Measurements from ENCODE around the gene TMEM178B. TPM values are rescaled to one million over a fixed set of nuclear protein-coding genes. Genes with fewer than 3 reads are reported as not detected.

Gene TMEM178B
- polyA plus RNA-seq, 1 donor (not counting 4 experiments of a cell fraction or from before 2014, with no cell fraction given), result not detected

DNA sequence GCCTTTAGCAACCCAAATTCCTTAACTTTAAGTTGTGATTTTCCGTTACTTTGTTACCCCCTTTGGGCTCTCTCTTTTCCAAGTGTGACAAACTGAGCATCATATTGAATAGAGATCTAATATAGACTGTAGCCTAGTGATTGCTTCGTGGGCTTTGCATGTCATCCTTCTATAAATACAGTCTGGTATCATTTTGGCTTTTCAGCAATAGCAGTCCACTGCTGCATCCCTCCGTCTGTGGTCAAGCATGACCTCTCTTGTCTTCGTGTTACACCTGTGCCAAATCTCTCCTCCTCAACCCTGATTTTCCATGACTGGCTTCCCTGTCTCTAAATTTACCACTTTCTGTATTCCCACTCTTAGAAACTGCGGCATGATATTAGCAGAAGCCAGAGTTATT is 423.5 kb downstream of the TMEM178B start:
- no peaks in the 10 kb centered on the region for H3K9me1 ChIP-seq (ENCODE audit: control insufficient read depth, extremely low read depth, insufficient read depth, low read length)
- no peaks in the 10 kb centered on the region for H3K36me3 ChIP-seq (ENCODE audit: control insufficient read depth in 2 of 2, extremely low read depth in 1 of 2, insufficient read depth in 2 of 2, low read length in 2 of 2)
- no peak for TF ChIP-seq EZH2 (IDR thresholded peaks at IDR 0.05; ENCODE audit: low read length)
- TF ChIP-seq, protein P1, sequence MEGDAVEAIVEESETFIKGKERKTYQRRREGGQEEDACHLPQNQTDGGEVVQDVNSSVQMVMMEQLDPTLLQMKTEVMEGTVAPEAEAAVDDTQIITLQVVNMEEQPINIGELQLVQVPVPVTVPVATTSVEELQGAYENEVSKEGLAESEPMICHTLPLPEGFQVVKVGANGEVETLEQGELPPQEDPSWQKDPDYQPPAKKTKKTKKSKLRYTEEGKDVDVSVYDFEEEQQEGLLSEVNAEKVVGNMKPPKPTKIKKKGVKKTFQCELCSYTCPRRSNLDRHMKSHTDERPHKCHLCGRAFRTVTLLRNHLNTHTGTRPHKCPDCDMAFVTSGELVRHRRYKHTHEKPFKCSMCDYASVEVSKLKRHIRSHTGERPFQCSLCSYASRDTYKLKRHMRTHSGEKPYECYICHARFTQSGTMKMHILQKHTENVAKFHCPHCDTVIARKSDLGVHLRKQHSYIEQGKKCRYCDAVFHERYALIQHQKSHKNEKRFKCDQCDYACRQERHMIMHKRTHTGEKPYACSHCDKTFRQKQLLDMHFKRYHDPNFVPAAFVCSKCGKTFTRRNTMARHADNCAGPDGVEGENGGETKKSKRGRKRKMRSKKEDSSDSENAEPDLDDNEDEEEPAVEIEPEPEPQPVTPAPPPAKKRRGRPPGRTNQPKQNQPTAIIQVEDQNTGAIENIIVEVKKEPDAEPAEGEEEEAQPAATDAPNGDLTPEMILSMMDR (optimal IDR thresholded peaks at IDR 0.05 in 1 of 3, IDR thresholded peaks at IDR 0.05 in 1 of 3, conservative IDR thresholded peaks at IDR 0.05 in 1 of 3; ENCODE audit: extremely low read depth in 1 of 3, insufficient read depth in 2 of 3, low read length in 3 of 3), result no peak
- no peaks in the 10 kb centered on the region for H3K4me1 ChIP-seq (ENCODE audit: control insufficient read depth, extremely low read depth, insufficient read depth, low read length)
- H3K9me3 ChIP-seq (ENCODE audit: control insufficient read depth, low read depth, low read length), result no peaks in the 10 kb centered on the region
- no peaks in the 10 kb centered on the region for H3K27me3 ChIP-seq (ENCODE audit: control insufficient read depth, extremely low read depth, insufficient read depth, low read length)
- H3K9ac ChIP-seq (ENCODE audit: control insufficient read depth, extremely low read depth, insufficient read depth, low read length), result no peak overlapping the region
- no peak overlapping the region for H3K4me2 ChIP-seq (ENCODE audit: control insufficient read depth, extremely low read depth, insufficient read depth, low read depth, low read length)
- dilution Hi-C loops (cut with MboI; ENCODE audit: extremely low pct_ligation_motif_present, low sequenced_read_pairs), result no loop called here
- H2AFZ ChIP-seq (ENCODE audit: control insufficient read depth, low read length), result no peak overlapping the region
- H4K20me1 ChIP-seq (ENCODE audit: control insufficient read depth, extremely low read depth, insufficient read depth, low read length), result no peaks in the 10 kb centered on the region
- DNase-seq (ENCODE audit: low read depth, low spot score), result no peak
- no peak overlapping the region for H3K4me3 ChIP-seq (ENCODE audit: control insufficient read depth in 2 of 3, extremely low read depth in 1 of 3, insufficient read depth in 2 of 3, low read depth in 1 of 3, low read length in 3 of 3)
- H3K27ac ChIP-seq (ENCODE audit: control insufficient read depth, insufficient read depth, low read length), result no peak overlapping the region
- FAIRE-seq, result no peak
- no peaks in the 10 kb centered on the region for H3K79me2 ChIP-seq (ENCODE audit: control insufficient read depth, insufficient read depth, low read length)

DNA sequence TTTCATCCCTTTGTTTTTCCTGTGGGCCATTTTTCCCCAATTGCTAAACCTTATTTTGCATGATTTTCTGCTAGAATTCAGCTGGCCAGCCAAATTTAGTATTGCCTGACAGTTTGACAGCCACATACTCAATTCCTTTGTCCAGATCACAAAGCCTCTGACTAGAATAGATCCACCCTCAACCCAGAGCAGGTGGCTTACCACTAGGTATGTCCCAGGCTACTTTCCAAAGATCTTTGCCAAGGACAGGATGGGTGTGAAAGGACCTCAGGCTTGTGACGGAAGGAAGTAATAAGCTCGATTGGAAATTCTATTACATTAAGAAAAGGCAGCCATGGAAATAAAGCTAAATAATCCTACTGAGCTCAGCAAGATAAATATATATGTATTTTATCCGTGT is 426.7 kb downstream of the TMEM178B start:
- Histone ChIP-seq H3K36me3 (ENCODE audit: control insufficient read depth in 2 of 2, extremely low read depth in 1 of 2, insufficient read depth in 2 of 2, low read length in 2 of 2) (no peaks in the 10 kb centered on the region), H3K9ac (ENCODE audit: control insufficient read depth, extremely low read depth, insufficient read depth, low read length) (no peak overlapping the region), H3K9me1 (ENCODE audit: control insufficient read depth, extremely low read depth, insufficient read depth, low read length) (no peaks in the 10 kb centered on the region), H3K27me3 (ENCODE audit: control insufficient read depth, extremely low read depth, insufficient read depth, low read length) (no peaks in the 10 kb centered on the region), H3K4me1 (ENCODE audit: control insufficient read depth, extremely low read depth, insufficient read depth, low read length) (no peaks in the 10 kb centered on the region), H3K4me3 (ENCODE audit: control insufficient read depth in 2 of 3, extremely low read depth in 1 of 3, insufficient read depth in 2 of 3, low read depth in 1 of 3, low read length in 3 of 3) (no peak overlapping the region), H4K20me1 (ENCODE audit: control insufficient read depth, extremely low read depth, insufficient read depth, low read length) (no peaks in the 10 kb centered on the region), H3K79me2 (ENCODE audit: control insufficient read depth, insufficient read depth, low read length) (no peaks in the 10 kb centered on the region), H2AFZ (ENCODE audit: control insufficient read depth, low read length) (no peak overlapping the region), H3K9me3 (ENCODE audit: control insufficient read depth, low read depth, low read length) (no peaks in the 10 kb centered on the region), H3K4me2 (ENCODE audit: control insufficient read depth, extremely low read depth, insufficient read depth, low read depth, low read length) (no peak overlapping the region), H3K27ac (ENCODE audit: control insufficient read depth, insufficient read depth, low read length) (no peak overlapping the region)
- FAIRE-seq (no peak), DNase-seq (ENCODE audit: low read depth, low spot score) (no peak)
- no peak for TF ChIP-seq EZH2 (IDR thresholded peaks at IDR 0.05; ENCODE audit: low read length)
- TF ChIP-seq, protein P1 (optimal IDR thresholded peaks at IDR 0.05 in 1 of 3, IDR thresholded peaks at IDR 0.05 in 1 of 3, conservative IDR thresholded peaks at IDR 0.05 in 1 of 3; ENCODE audit: extremely low read depth in 1 of 3, insufficient read depth in 2 of 3, low read length in 3 of 3), result no peak
- dilution Hi-C loops (cut with MboI; ENCODE audit: extremely low pct_ligation_motif_present, low sequenced_read_pairs), result no loop called here
